Vagina (tissue), 2 donors: ENCODE measurements around the gene DDX3X.

Experiments
- POLR2A ChIP-seq, 2 donors: fragments of 450-650 bp; IDR thresholded peaks; one replicate each; pipeline ENCODE4 v1.6.1; 2017; ENCODE audit warnings: antibody characterized with exemption in 2 of 2, mild to moderate bottlenecking in 2 of 2, moderate library complexity in 2 of 2
- POLR2AphosphoS5 ChIP-seq, 2 donors: sonication (generic); formaldehyde crosslinking; IDR thresholded peaks; one replicate each; pipeline ENCODE4 v1.9.0; 2017; ENCODE audit warnings: antibody characterized with exemption in 2 of 2, mild to moderate bottlenecking in 2 of 2, low read depth in 1 of 2; ENCODE audit not compliant: insufficient read depth in 1 of 2

GRCh38 chrX:41312786-41313185, 21.2 kb upstream of the DDX3X start:
- no peak for TF ChIP-seq POLR2AphosphoS5 (IDR thresholded peaks at IDR 0.05; ENCODE audit: insufficient read depth in 1 of 2, low read depth in 1 of 2)
- TF ChIP-seq POLR2A (IDR thresholded peaks at IDR 0.05), result no peak
